NCI-H2196 treated with DMSO at 0.1 percent for 48 hours (cell line): ENCODE data around the gene PYURF.

Experiments used
- DNase-seq: peaks from one replicate; lab custom pipeline; 2025; ENCODE audit not compliant: unreplicated experiment; lab: John Stamatoyannopoulos, UW

Gene PYURF

DNA sequence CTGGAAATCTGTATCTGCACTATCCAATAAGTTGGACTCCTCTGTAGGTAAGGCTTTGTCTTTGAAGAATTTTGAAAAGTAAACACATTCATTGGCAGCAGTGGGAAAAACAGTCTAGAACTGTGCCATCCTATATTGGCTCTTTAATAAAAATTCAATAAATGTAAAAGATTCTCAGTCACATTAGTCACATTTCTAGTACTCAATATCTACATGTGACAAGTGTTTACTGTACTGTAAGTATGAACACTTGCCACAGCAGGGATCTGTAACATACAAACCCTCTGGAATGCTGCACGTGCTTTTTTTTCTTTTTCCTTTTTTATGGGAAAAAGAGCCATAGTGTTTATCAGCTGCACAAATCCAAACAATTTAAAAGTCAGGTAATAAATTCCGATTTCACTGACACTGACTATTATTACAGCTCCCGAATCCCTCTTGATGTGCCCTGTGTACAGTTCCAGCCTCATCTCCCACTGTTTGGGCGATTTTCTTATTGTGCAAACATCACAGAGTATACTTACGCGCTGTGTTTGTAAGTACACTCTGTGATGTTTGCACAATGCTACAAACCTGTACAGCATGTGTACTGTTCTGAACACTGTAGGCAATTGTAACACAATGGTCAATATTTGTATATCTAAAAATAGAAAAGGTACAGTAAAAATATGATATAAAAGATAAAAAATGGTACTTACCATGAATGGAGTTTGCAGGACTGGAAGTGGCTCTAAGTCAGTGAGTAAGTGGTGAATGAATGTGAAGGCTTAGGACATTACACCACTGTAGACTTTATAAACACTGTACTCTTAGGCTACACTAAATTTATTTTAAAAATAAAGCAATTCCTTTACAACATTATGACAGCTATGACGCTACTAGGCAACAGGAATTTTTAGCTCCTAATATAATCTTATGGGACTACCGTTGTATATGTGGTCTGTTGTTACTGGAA, 8.7 kb downstream of the PYURF start:
- no peak for DNase-seq

DNA sequence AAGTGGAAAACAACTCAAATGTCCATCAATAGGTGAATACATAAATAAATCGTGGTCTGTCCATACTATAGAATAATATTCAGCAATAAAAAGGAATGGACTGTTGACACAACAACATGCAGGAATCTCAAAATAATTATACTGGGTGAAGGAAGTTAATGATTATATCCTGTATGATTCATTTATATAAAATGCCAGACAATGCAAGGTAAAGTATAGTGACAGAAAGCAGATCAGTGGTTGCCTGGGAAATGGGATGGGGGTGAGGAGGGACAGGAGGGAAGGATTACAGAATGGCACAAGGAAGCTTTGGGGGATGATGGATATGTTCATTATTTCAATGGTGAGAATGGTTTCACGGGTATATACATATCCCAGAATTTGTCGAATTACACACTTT, 12.3 kb downstream of the PYURF start:
- DNase-seq: no peak

DNA sequence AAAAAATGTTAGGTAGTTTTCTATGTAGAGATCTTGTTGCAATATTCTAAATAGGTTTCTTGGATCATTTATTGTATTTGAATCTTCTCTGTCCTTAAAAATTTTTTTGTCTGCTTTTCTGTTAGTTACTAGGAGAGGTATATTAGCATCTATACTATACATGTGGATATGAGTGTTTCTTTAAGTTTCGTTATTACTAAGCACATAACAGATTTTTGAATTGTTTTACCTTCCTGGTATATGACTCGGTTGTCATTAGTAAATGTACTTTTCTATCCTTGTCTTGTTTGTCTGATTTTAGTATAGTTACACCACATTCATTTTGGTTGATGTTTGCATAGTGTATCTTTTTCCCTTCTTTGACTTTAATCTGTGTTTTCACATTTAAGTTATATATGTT, 20.2 kb downstream of the PYURF start:
- DNase-seq: no peak

DNA sequence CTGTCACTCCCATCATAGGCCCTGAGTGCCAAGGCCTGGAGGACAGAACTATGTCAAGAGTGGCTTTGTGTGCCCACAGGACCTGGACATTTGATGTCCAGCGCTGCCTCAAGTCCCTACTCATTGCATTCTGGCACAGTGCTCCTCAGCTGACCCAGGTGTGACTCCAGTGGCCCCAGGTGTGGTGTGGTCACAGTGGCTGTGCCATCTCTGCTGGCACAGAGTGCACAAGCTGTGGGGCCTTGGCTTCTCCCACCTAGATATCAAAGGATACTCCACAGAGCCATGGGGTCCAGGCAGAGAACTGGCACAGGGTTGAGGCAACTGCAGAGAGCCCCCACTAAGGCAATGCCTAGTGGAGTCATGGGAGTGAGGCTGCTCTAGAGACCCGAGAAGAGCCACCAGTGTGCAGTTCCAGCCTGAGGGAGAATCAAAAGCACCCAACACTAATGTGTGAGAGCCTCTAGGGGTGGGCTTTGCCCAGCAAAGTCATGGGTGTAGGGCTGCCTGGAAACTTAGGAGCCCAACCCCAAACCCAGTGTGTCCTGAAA, 25.6 kb downstream of the PYURF start:
- DNase-seq: no peak

DNA sequence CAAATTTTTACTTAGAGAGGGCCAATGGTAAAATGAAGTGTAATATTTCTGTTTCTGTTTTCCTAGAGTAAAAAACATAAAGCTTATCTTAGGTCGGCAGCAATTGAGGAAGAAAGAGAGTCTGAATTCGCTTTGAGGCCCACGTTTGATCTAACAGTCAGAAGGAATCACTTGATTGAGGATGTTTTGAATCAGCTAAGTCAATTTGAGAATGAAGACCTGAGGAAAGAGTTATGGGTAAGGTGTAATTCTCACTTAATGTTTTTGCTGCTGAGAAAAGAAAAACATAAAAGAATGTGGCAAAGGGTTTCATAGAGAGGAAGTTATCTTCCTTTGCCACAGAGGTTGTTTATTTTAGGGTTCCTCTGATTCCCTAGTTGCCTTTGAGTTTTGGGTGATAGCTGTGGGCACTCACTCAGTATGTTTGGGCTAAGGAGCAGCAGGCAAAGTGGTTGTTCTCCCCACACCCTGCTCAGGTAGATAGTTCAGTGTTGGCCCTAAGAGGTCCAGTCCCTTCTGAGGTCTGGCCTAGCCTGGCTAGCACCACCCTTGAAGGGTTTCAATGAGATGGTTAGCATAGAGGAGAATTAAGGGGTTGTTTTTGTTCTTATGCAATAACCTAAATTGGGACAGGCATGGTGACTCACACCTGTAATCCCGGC, 34.3 kb downstream of the PYURF start:
- no peak for DNase-seq

DNA sequence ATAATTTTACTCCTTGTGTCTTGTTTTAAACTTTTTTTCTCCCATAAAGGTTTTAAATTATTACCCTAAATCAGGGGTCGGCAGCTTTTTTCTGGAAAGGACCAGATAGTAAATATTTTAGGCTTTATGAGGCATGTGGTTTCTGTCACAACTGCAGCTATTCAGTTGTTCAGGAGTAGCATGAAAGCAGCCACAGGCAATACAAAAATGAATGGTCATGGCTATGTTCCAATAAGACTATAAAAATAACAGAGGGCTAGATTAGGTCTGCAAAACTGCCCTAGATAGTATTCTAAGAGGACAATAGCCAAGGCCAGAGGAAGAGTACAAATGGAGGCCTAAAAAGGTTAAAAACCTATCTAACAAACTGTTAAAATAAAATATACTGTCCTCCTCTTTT, 42.0 kb downstream of the PYURF start:
- DNase-seq: no peak

DNA sequence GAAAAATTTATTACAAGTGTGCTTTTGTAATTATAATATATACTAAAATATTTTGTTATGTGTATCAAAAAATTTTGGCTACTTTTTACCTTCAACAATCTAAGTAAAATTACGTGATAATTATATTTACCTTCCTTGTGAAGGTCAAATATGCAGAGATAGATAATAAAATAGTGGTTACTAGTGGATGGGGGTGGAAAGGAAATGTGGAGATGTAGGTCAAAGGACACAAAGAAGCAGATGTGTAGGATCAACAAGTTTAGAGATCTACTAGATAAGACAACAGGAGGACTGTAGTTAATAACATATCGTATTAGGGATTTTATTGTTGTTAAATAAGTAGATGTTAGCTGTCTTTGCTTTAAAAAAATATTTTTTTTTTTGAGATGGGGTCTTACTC, 45.3 kb downstream of the PYURF start:
- DNase-seq: no peak

DNA sequence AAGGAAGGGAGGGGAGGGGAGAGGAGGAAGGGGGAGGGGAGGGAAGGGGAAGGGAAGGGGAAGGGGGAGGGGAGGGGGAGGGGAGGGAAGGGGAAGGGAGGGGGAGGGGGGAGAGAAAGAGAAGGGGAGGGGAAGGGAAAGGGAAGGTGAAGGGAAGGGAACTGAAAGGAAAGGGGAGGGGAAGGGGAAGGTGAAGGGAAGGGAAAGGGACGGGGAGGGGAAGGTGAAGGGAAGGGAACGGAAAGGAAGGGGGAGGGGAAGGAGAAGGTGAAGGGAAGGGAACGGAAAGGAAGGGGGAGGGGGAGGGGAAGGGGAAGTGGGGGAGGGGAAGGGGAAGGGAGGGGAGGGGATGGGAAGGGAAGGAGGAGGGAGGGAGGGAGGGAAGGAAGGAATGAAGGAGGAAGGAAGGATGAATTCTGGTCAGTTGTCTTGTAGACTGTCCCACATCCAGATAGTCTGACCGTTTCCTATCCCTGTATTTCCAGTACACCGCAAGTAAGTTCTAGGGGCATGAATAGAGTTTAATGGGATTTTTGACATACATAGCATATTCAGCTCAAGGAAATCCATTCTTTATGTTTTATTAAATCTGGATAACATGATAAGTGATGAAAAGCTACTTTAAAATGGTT, 46.2 kb downstream of the PYURF start:
- DNase-seq: no peak
